DOHH2 (cell line): ENCODE data around the gene ZNF417.
"Not testable (repeated sequence)": the region's sequence is repeated elsewhere in the genome, so short reads cannot be mapped to it uniquely, and the experiment has no call there.

ENCODE experiments used
- H3F3A ChIP-seq: fragments of 200-600 bp; sonication (generic), shearing (Covaris generic); 2 replicates; pipeline ENCODE4 v1.6.0; 2016; ENCODE audit warnings: antibody characterized with exemption, mild to moderate bottlenecking; ENCODE audit not compliant: control insufficient read depth, insufficient read depth
- H3K27ac ChIP-seq: fragments of 200-600 bp; sonication (generic); 2 replicates; pipeline ENCODE4 v1.5.1; 2014; ENCODE audit warnings: low read depth, mild to moderate bottlenecking, low read length, moderate library complexity
- H3K27me3 ChIP-seq: fragments of 200-600 bp; sonication (generic); 2 replicates; pipeline ENCODE4 v1.6.1; 2014; ENCODE audit warnings: mild to moderate bottlenecking, low read length, mixed read lengths; ENCODE audit not compliant: control insufficient read depth
- H3K36me3 ChIP-seq: fragments of 200-600 bp; sonication (generic); 2 replicates; pipeline ENCODE4 v1.6.1; 2014; ENCODE audit warnings: mild to moderate bottlenecking, low read length, moderate library complexity, mixed read lengths; ENCODE audit not compliant: control insufficient read depth
- H3K4me1 ChIP-seq: fragments of 200-600 bp; sonication (generic); 2 replicates; pipeline ENCODE4 v1.6.1; 2014; ENCODE audit warnings: mild to moderate bottlenecking, low read length, mixed read lengths; ENCODE audit not compliant: control insufficient read depth
- H3K4me2 ChIP-seq: fragments of 200-600 bp; sonication (generic); 2 replicates; pipeline ENCODE4 v1.6.0; 2014; ENCODE audit warnings: mild to moderate bottlenecking, low read length, moderate library complexity
- H3K4me3 ChIP-seq: fragments of 200-600 bp; sonication (generic); 2 replicates; pipeline ENCODE4 v1.5.1; 2014; ENCODE audit warnings: mild to moderate bottlenecking, low read length, mixed read lengths
- H3K79me2 ChIP-seq: fragments of 200-600 bp; sonication (generic); 2 replicates; pipeline ENCODE4 v1.6.1; 2014; ENCODE audit warnings: mild to moderate bottlenecking, low read length, mixed read lengths; ENCODE audit not compliant: control insufficient read depth
- H3K9me2 ChIP-seq: fragments of 200-600 bp; sonication (generic); replicated peaks from 2 replicates; pipeline ENCODE4 v1.6.1; 2014; ENCODE audit warnings: mild to moderate bottlenecking, low read length, mixed read lengths; ENCODE audit not compliant: control insufficient read depth
- H3K9me3 ChIP-seq: fragments of 200-600 bp; sonication (generic); 2 replicates; pipeline ENCODE4 v1.6.1; 2014; ENCODE audit warnings: antibody characterized with exemption, low read length, mixed read lengths; ENCODE audit not compliant: control insufficient read depth, insufficient read depth
- H4K20me1 ChIP-seq: fragments of 200-600 bp; sonication (generic); 2 replicates; pipeline ENCODE4 v1.6.0; 2014; ENCODE audit warnings: low read depth, mild to moderate bottlenecking, antibody characterized with exemption, low read length, moderate library complexity; ENCODE audit not compliant: control insufficient read depth, insufficient read depth
- EZH2phosphoT487 ChIP-seq: fragments of 200-600 bp; sonication (generic); IDR thresholded peaks from 2 replicates; pipeline ENCODE4 v1.6.1; 2017; ENCODE audit warnings: borderline replicate concordance, mild to moderate bottlenecking, antibody characterized with exemption, low read length, moderate library complexity, mixed read lengths
- TF ChIP-seq, protein P1 (sequence below): fragments of 200-600 bp; sonication (generic); IDR thresholded peaks from one replicate; pipeline ENCODE4 v1.5.1; 2014; ENCODE audit warnings: antibody characterized with exemption, mild to moderate bottlenecking, low read depth, low read length; ENCODE audit not compliant: poor library complexity, severe bottlenecking

Gene ZNF417

DNA sequence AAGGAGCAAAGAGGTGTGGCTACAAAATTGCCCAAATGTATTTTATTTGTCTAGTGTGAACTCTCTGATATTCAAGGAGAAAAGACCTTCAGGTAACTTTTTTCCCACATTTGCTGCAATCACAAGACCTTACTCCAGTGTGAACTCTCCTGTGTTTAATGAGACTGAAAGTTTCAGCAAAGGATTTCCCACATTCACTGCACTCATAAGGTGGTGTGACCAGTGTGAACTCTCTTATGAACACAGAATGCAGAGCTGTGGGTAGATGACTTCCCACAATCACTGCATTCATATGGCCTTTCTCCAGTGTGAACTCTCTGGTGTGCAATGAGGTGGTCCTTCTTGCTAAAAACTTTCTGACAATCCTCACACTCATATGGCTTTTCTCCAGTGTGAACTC, 43.9 kb downstream of the ZNF417 start:
- H3K9me3 ChIP-seq, result peaks cover 15% of the 10 kb centered on the region; the same call in 1 of the 2 replicates
- H3K4me3 ChIP-seq, result no peak overlapping the region

GRCh38 chr19:57870225-57870624, 46.2 kb downstream of the ZNF417 start:
- peaks cover 29% of the 10 kb centered on the region for H3K36me3 ChIP-seq
- H3K27ac ChIP-seq, result no peak overlapping the region
- no peaks in the 10 kb centered on the region for H4K20me1 ChIP-seq
- no peak overlapping the region for H3K4me3 ChIP-seq
- no peaks in the 10 kb centered on the region for H3F3A ChIP-seq
- no peaks in the 10 kb centered on the region for H3K9me2 ChIP-seq
- no peaks in the 10 kb centered on the region for H3K4me1 ChIP-seq
- no peak overlapping the region for H3K4me2 ChIP-seq
- TF ChIP-seq, protein P1, sequence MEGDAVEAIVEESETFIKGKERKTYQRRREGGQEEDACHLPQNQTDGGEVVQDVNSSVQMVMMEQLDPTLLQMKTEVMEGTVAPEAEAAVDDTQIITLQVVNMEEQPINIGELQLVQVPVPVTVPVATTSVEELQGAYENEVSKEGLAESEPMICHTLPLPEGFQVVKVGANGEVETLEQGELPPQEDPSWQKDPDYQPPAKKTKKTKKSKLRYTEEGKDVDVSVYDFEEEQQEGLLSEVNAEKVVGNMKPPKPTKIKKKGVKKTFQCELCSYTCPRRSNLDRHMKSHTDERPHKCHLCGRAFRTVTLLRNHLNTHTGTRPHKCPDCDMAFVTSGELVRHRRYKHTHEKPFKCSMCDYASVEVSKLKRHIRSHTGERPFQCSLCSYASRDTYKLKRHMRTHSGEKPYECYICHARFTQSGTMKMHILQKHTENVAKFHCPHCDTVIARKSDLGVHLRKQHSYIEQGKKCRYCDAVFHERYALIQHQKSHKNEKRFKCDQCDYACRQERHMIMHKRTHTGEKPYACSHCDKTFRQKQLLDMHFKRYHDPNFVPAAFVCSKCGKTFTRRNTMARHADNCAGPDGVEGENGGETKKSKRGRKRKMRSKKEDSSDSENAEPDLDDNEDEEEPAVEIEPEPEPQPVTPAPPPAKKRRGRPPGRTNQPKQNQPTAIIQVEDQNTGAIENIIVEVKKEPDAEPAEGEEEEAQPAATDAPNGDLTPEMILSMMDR, result no peak
- no peak for TF ChIP-seq EZH2phosphoT487
- H3K9me3 ChIP-seq, result peaks cover 15% of the 10 kb centered on the region; the same call in 1 of the 2 replicates
- H3K79me2 ChIP-seq, result no peaks in the 10 kb centered on the region
- no peaks in the 10 kb centered on the region for H3K27me3 ChIP-seq

More for the DNA sequence above, 43.9 kb downstream of the ZNF417 start:
- Histone ChIP-seq H3K27me3 (no peaks in the 10 kb centered on the region), H3K79me2 (no peaks in the 10 kb centered on the region), H3K4me1 (no peaks in the 10 kb centered on the region), H3K9me2 (no peaks in the 10 kb centered on the region), H3F3A (no peaks in the 10 kb centered on the region), H4K20me1 (no peaks in the 10 kb centered on the region), H3K27ac (no peak overlapping the region), H3K4me2 (no peak overlapping the region), H3K36me3 (peaks cover 11% of the 10 kb centered on the region)
- TF ChIP-seq EZH2phosphoT487, result no peak
- TF ChIP-seq, protein P1, result no peak

DNA sequence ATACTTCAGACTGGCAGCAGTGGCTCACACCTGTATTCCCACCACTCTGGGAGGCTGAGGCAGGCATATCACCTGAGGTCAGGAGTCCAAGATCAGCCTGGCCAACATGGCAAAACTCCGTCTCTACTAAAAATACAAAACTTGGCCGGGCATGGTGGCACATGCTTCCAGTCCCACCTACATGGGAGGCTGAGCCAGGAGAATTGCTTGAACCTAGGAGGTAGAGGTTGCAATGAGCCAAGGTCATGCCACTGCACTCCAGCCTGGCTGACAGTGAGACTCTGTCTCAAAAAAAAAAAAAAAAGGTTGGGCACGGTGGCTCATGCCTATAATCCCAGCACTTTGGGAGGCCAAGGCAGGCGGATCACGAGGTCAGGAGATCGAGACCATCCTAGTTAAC, 46.7 kb downstream of the ZNF417 start:
- H3K4me1 ChIP-seq, H3K27me3 ChIP-seq, H4K20me1 ChIP-seq, H3K79me2 ChIP-seq, H3K27ac ChIP-seq, H3F3A ChIP-seq, H3K4me2 ChIP-seq, H3K4me3 ChIP-seq, H3K9me2 ChIP-seq: not testable (repeated sequence)
- peaks cover 15% of the 10 kb centered on the region; the same call in 1 of the 2 replicates for H3K9me3 ChIP-seq
- peaks cover 35% of the 10 kb centered on the region for H3K36me3 ChIP-seq

- Histone ChIP-seq H3K4me3 (no peak overlapping the region), H3K79me2 (no peaks in the 10 kb centered on the region), H4K20me1 (no peaks in the 10 kb centered on the region), H3K27ac (no peak overlapping the region), H3K27me3 (no peaks in the 10 kb centered on the region), H3K4me1 (no peaks in the 10 kb centered on the region), H3K4me2 (no peak overlapping the region), H3K9me2 (no peaks in the 10 kb centered on the region), H3K36me3 (peaks cover 46% of the 10 kb centered on the region), H3K9me3 (peaks cover 7% of the 10 kb centered on the region; the same call in 1 of the 2 replicates), H3F3A (no peaks in the 10 kb centered on the region)
- TF ChIP-seq EZH2phosphoT487, result no peak
- TF ChIP-seq, protein P1, result no peak
These were observed 48.4 kb downstream of the ZNF417 start for GRCh38 chr19:57867868-57868492.
